Smooth muscle cell (in vitro differentiated cells): ENCODE measurements around the gene ZNF467. TPM values are rescaled to one million over a fixed set of nuclear protein-coding genes. Genes with fewer than 3 reads are reported as not detected.

ENCODE experiments used
- DNase-seq: peaks from one replicate; lab custom pipeline; 2025; ENCODE audit not compliant: unreplicated experiment; lab: John Stamatoyannopoulos, UW
- H2AFZ ChIP-seq: fragments of 200-600 bp; sonication (generic); 2 replicates; pipeline ENCODE4 v1.6.0; 2016; ENCODE audit warnings: antibody characterized with exemption, low read depth, mild to moderate bottlenecking
- H3F3A ChIP-seq: fragments of 200-600 bp; sonication (generic); 2 replicates; pipeline ENCODE4 v1.6.0; 2017; ENCODE audit warnings: antibody characterized with exemption, low read depth
- H3K27ac ChIP-seq: fragments of 200-600 bp; sonication (generic); 2 replicates; pipeline ENCODE4 v1.5.1; 2016; ENCODE audit warnings: low read depth, mild to moderate bottlenecking
- H3K27me3 ChIP-seq: fragments of 200-600 bp; sonication (generic); 2 replicates; pipeline ENCODE4 v1.6.1; 2016; ENCODE audit warnings: low read depth, mild to moderate bottlenecking
- H3K36me3 ChIP-seq: fragments of 200-600 bp; sonication (generic); 2 replicates; pipeline ENCODE4 v1.5.1; 2016; ENCODE audit warnings: low read depth
- H3K4me1 ChIP-seq: fragments of 200-600 bp; sonication (generic); 2 replicates; pipeline ENCODE4 v1.5.1; 2016; ENCODE audit warnings: low read depth
- H3K4me2 ChIP-seq: fragments of 200-600 bp; sonication (generic); 2 replicates; pipeline ENCODE4 v1.6.0; 2016; ENCODE audit warnings: mild to moderate bottlenecking
- H3K4me3 ChIP-seq: fragments of 200-600 bp; sonication (generic); 2 replicates; pipeline ENCODE4 v1.5.1; 2016; ENCODE audit warnings: mild to moderate bottlenecking
- H3K79me2 ChIP-seq: fragments of 200-600 bp; sonication (generic); 2 replicates; pipeline ENCODE4 v1.6.0; 2016; ENCODE audit warnings: low read depth, mild to moderate bottlenecking
- H3K9ac ChIP-seq: fragments of 200-600 bp; sonication (generic); 2 replicates; pipeline ENCODE4 v1.6.0; 2016; ENCODE audit warnings: low read depth
- H3K9me3 ChIP-seq: fragments of 200-600 bp; sonication (generic); replicated peaks from 2 replicates; pipeline ENCODE4 v1.5.1; 2016; ENCODE audit warnings: low read depth
- H4K20me1 ChIP-seq: fragments of 200-600 bp; sonication (generic); 2 replicates; pipeline ENCODE4 v1.6.0; 2016; ENCODE audit warnings: low read depth
- WGBS: methylation state at CpG from one replicate; pipeline ENCODE4 v1.1.7; 2016; ENCODE audit warnings: low lambda C conversion rate; 5-methylcytosine and 5-hydroxymethylcytosine counted together
- polyA plus RNA-seq: library from polyadenylated mRNA; unstranded; fragments of >200 nt; fragmentation: Nextera tagmentation; extraction: Ambion mirVana; gene quantifications from 2 replicates; pipeline ENCODE4 v1.2.1, GENCODE V29; 2016
- total RNA-seq: library from RNA; depleted of rRNA; stranded (reverse); fragments of >200 nt; gene quantifications from 2 replicates; pipeline ENCODE4 v1.2.3, GENCODE V29; 2014
- TF ChIP-seq, protein P1 (sequence below): fragments of 200-600 bp; sonication (generic); IDR thresholded peaks from 2 replicates; pipeline ENCODE4 v1.5.1; 2017; ENCODE audit warnings: borderline replicate concordance, mild to moderate bottlenecking, antibody characterized with exemption; ENCODE audit not compliant: insufficient read depth, poor library complexity, severe bottlenecking

ZNF467 gene
- total and polyA plus RNA-seq, 2 experiments from 2014 or later, result 2.0 to 8.2 TPM

DNA sequence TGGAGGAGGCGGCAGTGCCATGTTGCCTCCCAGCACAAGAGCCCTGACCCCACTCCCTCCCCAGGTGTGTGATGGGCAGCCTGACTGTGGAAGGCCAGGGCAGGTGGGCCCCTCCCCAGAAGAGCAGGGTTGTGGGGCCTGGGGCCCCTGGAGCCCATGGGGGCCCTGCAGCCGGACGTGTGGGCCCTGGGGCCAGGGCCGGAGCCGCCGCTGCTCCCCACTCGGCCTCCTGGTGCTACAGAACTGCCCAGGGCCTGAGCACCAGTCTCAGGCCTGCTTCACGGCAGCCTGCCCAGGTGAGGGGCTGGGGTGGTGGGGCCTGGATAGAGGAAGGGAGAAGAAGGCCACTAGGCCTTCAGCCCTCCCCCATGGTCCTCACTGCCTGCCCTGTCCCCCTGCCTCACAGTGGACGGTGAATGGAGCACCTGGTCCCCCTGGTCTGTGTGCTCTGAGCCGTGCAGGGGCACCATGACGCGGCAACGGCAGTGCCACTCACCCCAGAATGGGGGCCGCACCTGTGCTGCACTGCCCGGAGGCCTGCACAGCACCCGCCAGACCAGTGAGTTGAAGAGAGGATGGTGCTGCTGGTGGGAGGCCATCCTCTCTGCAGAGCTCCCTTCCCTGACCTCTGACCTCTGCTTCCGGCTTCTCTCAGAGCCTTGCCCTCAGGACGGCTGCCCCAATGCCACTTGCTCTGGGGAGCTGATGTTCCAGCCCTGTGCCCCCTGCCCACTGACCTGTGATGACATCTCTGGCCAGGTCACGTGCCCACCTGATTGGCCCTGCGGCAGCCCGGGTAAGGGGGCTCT, 18.2 kb upstream of the ZNF467 start:
- no peak overlapping the region for H2AFZ ChIP-seq
- no peak for DNase-seq
- H3K27ac ChIP-seq, result no peak overlapping the region
- H3K9ac ChIP-seq, result no peak overlapping the region
- H4K20me1 ChIP-seq, result no peaks in the 10 kb centered on the region
- no peaks in the 10 kb centered on the region for H3K36me3 ChIP-seq
- H3K4me1 ChIP-seq, result no peaks in the 10 kb centered on the region
- no peak overlapping the region for H3K4me3 ChIP-seq
- H3F3A ChIP-seq, result no peaks in the 10 kb centered on the region
- H3K4me2 ChIP-seq, result no peak overlapping the region
- peaks cover 44% of the 10 kb centered on the region for H3K27me3 ChIP-seq
- no peaks in the 10 kb centered on the region for H3K9me3 ChIP-seq
- WGBS, result 96% methylated on average over 21 of the region's 21 CpGs
- TF ChIP-seq, protein P1, sequence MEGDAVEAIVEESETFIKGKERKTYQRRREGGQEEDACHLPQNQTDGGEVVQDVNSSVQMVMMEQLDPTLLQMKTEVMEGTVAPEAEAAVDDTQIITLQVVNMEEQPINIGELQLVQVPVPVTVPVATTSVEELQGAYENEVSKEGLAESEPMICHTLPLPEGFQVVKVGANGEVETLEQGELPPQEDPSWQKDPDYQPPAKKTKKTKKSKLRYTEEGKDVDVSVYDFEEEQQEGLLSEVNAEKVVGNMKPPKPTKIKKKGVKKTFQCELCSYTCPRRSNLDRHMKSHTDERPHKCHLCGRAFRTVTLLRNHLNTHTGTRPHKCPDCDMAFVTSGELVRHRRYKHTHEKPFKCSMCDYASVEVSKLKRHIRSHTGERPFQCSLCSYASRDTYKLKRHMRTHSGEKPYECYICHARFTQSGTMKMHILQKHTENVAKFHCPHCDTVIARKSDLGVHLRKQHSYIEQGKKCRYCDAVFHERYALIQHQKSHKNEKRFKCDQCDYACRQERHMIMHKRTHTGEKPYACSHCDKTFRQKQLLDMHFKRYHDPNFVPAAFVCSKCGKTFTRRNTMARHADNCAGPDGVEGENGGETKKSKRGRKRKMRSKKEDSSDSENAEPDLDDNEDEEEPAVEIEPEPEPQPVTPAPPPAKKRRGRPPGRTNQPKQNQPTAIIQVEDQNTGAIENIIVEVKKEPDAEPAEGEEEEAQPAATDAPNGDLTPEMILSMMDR, result no peak
- no peaks in the 10 kb centered on the region for H3K79me2 ChIP-seq

DNA sequence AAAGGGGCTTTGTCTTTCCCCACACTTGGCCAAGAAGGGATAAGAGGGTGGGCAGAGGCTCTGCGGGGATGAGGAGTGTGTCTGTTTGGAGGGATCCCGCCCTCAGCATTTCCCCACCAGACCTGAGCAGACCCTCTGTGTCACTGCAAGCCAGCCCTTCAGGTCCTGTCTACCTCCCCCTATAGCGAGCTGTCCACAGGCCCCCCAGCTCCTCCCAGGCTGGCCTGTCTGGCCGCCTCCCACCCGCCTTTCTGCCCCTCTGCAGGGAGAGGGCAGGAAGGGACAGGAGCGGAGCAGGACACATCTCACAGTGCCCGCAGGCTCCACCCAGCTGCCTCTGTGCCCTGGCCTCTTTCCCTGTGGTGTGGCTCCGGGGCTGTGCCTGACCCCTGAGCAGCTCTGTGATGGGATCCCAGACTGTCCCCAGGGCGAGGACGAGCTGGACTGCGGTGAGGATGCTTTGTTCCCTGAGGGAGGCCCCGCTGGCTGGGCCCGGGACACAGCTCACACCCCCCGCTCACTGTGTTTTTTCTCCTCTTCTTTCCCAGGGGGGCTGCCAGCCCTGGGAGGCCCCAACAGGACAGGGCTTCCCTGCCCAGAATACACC, 17.5 kb upstream of the ZNF467 start:
- H4K20me1 ChIP-seq, result no peaks in the 10 kb centered on the region
- no peak overlapping the region for H2AFZ ChIP-seq
- TF ChIP-seq, protein P1, result no peak
- H3K27me3 ChIP-seq, result peaks cover 45% of the 10 kb centered on the region
- no peak overlapping the region for H3K4me3 ChIP-seq
- no peaks in the 10 kb centered on the region for H3K79me2 ChIP-seq
- H3K9me3 ChIP-seq, result no peaks in the 10 kb centered on the region
- H3K27ac ChIP-seq, result no peak overlapping the region
- H3K4me2 ChIP-seq, result no peak overlapping the region
- H3K36me3 ChIP-seq, result no peaks in the 10 kb centered on the region
- H3K9ac ChIP-seq, result no peak overlapping the region
- DNase-seq, result no peak
- H3K4me1 ChIP-seq, result no peaks in the 10 kb centered on the region
- 89% methylated on average over 14 of the region's 14 CpGs for WGBS
- H3F3A ChIP-seq, result no peaks in the 10 kb centered on the region

DNA sequence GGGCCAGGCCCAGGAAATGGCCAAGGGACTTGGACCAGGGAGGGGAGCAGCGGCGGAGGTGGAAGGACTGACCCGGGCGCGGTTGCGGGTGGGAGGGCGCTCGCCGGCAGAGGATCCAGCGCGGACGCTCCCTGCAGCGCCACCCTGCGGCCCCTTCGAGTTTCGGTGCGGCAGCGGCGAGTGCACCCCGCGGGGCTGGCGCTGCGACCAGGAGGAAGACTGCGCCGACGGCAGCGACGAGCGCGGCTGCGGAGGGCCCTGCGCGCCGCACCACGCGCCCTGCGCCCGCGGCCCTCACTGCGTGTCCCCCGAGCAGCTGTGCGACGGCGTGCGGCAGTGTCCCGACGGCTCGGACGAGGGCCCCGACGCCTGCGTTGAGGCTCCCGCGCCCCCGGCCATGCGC, 16.8 kb upstream of the ZNF467 start:
- TF ChIP-seq, protein P1, result peak; percentile 56
- Histone ChIP-seq H3K4me3 (no peak overlapping the region), H4K20me1 (no peaks in the 10 kb centered on the region), H3K27me3 (peaks cover 45% of the 10 kb centered on the region), H3K79me2 (no peaks in the 10 kb centered on the region), H3K9ac (no peak overlapping the region), H3F3A (no peaks in the 10 kb centered on the region), H2AFZ (no peak overlapping the region), H3K4me2 (peak overlapping the region; percentile 69), H3K9me3 (no peaks in the 10 kb centered on the region), H3K27ac (no peak overlapping the region), H3K4me1 (no peaks in the 10 kb centered on the region), H3K36me3 (no peaks in the 10 kb centered on the region)
- 11% methylated on average over 32 of the region's 56 CpGs for WGBS
- DNase-seq, result no peak

- no peaks in the 10 kb centered on the region for H3K36me3 ChIP-seq
- no peaks in the 10 kb centered on the region for H3F3A ChIP-seq
- no peak overlapping the region for H3K4me3 ChIP-seq
- H2AFZ ChIP-seq, result no peak overlapping the region
- DNase-seq, result no peak
- H3K27me3 ChIP-seq, result peaks cover 45% of the 10 kb centered on the region
- no peak overlapping the region for H3K27ac ChIP-seq
- H4K20me1 ChIP-seq, result no peaks in the 10 kb centered on the region
- TF ChIP-seq, protein P1, result no peak
- no peaks in the 10 kb centered on the region for H3K9me3 ChIP-seq
- H3K4me2 ChIP-seq, result no peak overlapping the region
- no peaks in the 10 kb centered on the region for H3K4me1 ChIP-seq
- 88% methylated on average over 19 of the region's 19 CpGs for WGBS
- H3K9ac ChIP-seq, result no peak overlapping the region
- H3K79me2 ChIP-seq, result no peaks in the 10 kb centered on the region
These were observed 15.7 kb upstream of the ZNF467 start for GRCh38 chr7:149789101-149789500.
